Tongue (tissue), 2 donors: ENCODE results near the gene CD5L. TPM values are rescaled to one million over a fixed set of nuclear protein-coding genes. Genes with fewer than 3 reads are reported as not detected.

Experiments
- DNase-seq: peaks from one replicate; pipeline ENCODE4 v3.0.0-alpha.2; 2015
- total RNA-seq: library from RNA; depleted of rRNA; stranded (reverse); fragments of >200 nt; gene quantifications from one replicate; pipeline ENCODE4 v1.2.3, GENCODE V29; 2014

The CD5L gene
- not detected for total RNA-seq

GRCh38 chr1:157841708-157842107, at the start of gene CD5L:
TSS of gene CD5L (minus strand) at chr1:157841808. CDS start at chr1:157841701, 107 bp downstream.
- DNase-seq: no peak

- no peak for DNase-seq
Observed at GRCh38 chr1:157882580-157882979, 41.0 kb upstream of the CD5L start.

- no peak for DNase-seq
Observed at GRCh38 chr1:157880621-157881020, 39.0 kb upstream of the CD5L start.

- DNase-seq: peak; percentile 33
Observed at GRCh38 chr1:157878059-157878458, 36.5 kb upstream of the CD5L start.

GRCh38 chr1:157870490-157870889, 28.9 kb upstream of the CD5L start:
- DNase-seq: no peak

GRCh38 chr1:157868654-157869053, 27.0 kb upstream of the CD5L start:
- no peak for DNase-seq

GRCh38 chr1:157862114-157863070, 20.8 kb upstream of the CD5L start:
- no peak for DNase-seq

GRCh38 chr1:157856538-157856937, 14.9 kb upstream of the CD5L start:
- no peak for DNase-seq

- no peak for DNase-seq
Observed at GRCh38 chr1:157852476-157852875, 10.9 kb upstream of the CD5L start.

- no peak for DNase-seq
Observed at GRCh38 chr1:157849229-157849875, 7.7 kb upstream of the CD5L start.

GRCh38 chr1:157844089-157844830, 2.7 kb upstream of the CD5L start:
- DNase-seq: peak; percentile 2

- DNase-seq: no peak
Observed at GRCh38 chr1:157842939-157843338, 1.3 kb upstream of the CD5L start.

- DNase-seq: no peak
Observed at GRCh38 chr1:157838966-157839365, 2.6 kb downstream of the CD5L start.

GRCh38 chr1:157834430-157834829, 7.2 kb downstream of the CD5L start:
- no peak for DNase-seq

GRCh38 chr1:157833145-157833544, 8.5 kb downstream of the CD5L start:
- DNase-seq: no peak

- no peak for DNase-seq
Observed at GRCh38 chr1:157831968-157832626, 9.5 kb downstream of the CD5L start.

GRCh38 chr1:157830887-157831286, 10.7 kb downstream of the CD5L start:
- no peak for DNase-seq

GRCh38 chr1:157829711-157830110, 11.9 kb downstream of the CD5L start:
- no peak for DNase-seq

GRCh38 chr1:157829210-157829609, 12.4 kb downstream of the CD5L start:
- no peak for DNase-seq

GRCh38 chr1:157820299-157820698, 21.3 kb downstream of the CD5L start:
- DNase-seq: no peak

- no peak for DNase-seq
Observed at GRCh38 chr1:157819896-157820295, 21.7 kb downstream of the CD5L start, which contains the start of gene FCRL1. TSS of gene FCRL1 (minus strand) at chr1:157820120. CDS start at chr1:157820037, 83 bp downstream.

- no peak for DNase-seq
Observed at GRCh38 chr1:157819215-157819614, 22.4 kb downstream of the CD5L start.
